Measurements from ENCODE around the gene EPB41L3. TPM values are rescaled to one million over a fixed set of nuclear protein-coding genes. Genes with fewer than 3 reads are reported as not detected.

Gene EPB41L3
- total RNA-seq, 2 donors from 2014 or later = 12.6 to 22.5 TPM

DNA sequence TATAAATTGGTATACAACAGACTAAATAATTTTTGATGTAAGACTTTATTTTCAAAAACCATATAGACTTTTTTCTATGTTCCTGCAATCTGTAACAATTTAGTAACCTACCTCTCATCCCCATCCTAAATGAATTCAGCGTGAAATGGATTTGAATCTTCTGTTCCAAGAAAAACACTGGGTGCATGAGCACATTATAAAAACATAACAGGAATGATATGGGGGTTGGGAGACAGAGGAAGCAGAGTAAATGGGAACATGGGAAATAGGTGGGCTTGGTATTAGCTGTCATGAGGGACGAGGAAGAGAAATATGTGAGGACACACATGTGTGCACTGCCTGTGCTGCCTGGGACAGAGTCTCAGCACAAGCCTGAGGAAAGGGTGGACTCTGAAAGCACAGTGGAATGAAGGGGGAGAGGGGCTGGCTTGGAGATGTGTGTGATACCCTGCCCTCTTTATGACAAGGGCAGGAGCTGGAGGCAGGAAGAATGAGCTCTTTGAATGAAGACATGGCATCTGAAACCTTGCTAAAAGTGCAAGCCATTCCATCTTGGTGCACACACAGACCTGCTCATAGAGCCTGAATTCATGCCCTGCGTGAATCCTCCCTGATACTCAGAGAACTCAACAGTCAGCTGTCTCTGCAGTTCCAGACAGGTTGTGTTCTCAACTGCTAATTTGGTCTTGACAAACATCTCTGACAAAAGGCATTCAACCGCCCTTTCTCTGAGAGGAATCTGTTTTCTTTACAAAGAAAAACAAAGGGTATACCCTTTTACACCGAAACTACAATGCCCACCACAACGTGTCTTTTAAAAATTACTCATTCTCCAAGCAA, 66.6 kb downstream of the EPB41L3 start:
- no peak overlapping the region for H3K27ac ChIP-seq
- H3K4me3 ChIP-seq = no peak overlapping the region
- H3K36me3 ChIP-seq = no peaks in the 10 kb centered on the region
- no peaks in the 10 kb centered on the region for H3K9me3 ChIP-seq
- no peaks in the 10 kb centered on the region for H3K27me3 ChIP-seq
- DNase-seq (ENCODE audit: low spot score) = no peak
- TF ChIP-seq, protein P1, sequence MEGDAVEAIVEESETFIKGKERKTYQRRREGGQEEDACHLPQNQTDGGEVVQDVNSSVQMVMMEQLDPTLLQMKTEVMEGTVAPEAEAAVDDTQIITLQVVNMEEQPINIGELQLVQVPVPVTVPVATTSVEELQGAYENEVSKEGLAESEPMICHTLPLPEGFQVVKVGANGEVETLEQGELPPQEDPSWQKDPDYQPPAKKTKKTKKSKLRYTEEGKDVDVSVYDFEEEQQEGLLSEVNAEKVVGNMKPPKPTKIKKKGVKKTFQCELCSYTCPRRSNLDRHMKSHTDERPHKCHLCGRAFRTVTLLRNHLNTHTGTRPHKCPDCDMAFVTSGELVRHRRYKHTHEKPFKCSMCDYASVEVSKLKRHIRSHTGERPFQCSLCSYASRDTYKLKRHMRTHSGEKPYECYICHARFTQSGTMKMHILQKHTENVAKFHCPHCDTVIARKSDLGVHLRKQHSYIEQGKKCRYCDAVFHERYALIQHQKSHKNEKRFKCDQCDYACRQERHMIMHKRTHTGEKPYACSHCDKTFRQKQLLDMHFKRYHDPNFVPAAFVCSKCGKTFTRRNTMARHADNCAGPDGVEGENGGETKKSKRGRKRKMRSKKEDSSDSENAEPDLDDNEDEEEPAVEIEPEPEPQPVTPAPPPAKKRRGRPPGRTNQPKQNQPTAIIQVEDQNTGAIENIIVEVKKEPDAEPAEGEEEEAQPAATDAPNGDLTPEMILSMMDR (IDR thresholded peaks at IDR 0.05) = no peak
- H3K4me1 ChIP-seq = no peaks in the 10 kb centered on the region

DNA sequence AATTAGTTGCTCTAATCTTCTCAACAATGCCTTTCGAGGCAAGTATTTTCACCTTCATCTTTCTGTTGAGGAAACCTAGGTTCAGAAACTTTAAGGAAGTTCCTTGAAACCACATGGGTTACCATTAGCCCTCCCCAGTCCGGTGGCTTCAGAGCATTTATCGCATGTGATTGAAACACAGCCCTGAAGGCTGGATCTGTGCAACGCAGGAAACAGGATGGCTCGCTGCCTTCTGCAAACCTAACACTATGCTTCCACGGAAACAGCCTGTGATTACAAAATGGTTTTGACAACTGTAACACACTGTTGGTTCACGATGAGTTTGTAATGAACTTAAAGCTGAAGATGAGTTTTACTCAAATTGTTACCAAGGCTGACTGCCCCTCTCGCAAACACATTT, 68.5 kb downstream of the EPB41L3 start:
- TF ChIP-seq, protein P1 (IDR thresholded peaks at IDR 0.05) = no peak
- H3K9me3 ChIP-seq = no peaks in the 10 kb centered on the region
- no peaks in the 10 kb centered on the region for H3K27me3 ChIP-seq
- no peaks in the 10 kb centered on the region for H3K4me1 ChIP-seq
- no peak for DNase-seq (ENCODE audit: low spot score)
- no peak overlapping the region for H3K4me3 ChIP-seq
- H3K27ac ChIP-seq = no peak overlapping the region
- no peaks in the 10 kb centered on the region for H3K36me3 ChIP-seq

DNA sequence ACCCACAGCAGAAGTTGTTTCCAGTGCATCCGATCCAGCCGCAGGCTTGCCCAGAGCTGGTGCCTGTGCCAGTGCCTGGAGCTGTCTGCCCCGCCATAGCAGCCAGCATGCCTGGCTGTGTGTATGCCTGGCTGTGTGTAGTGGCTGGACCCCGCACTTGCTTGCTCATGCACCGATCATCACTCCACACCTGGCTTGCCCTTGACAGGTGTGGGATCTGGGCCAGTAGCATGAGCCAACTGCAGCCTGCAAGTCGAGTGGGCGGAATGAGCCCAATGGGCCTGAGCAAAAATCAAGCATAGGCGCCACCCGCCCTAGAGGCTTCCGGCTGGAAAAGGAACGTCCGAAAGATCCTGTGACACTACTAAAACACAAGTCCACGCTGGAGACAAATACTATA, 74.5 kb downstream of the EPB41L3 start:
- no peaks in the 10 kb centered on the region for H3K36me3 ChIP-seq
- DNase-seq (ENCODE audit: low spot score) = no peak
- no peak overlapping the region for H3K27ac ChIP-seq
- no peak overlapping the region for H3K4me3 ChIP-seq
- H3K27me3 ChIP-seq = no peaks in the 10 kb centered on the region
- TF ChIP-seq, protein P1 (IDR thresholded peaks at IDR 0.05) = no peak
- no peaks in the 10 kb centered on the region for H3K9me3 ChIP-seq
- no peaks in the 10 kb centered on the region for H3K4me1 ChIP-seq

DNA sequence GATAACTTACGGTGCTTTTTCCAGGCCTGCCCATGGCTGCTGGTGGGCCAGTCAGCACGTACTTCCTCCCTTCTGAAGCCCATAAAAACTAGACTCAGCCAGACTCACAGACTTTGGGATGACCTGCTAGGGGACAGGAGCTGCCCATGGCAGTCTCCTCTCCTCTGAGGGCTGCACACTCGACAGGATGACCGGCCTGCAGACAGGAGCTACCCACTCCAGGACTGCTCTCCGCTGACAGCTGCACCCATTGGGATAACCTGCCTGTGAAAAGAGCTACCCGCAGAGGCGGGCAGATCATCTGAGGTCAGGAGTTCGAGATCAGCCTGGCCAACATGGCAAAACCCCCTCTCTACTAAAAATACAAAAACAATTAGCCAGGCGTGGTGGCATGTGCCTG, 75.4 kb downstream of the EPB41L3 start:
- TF ChIP-seq, protein P1 (IDR thresholded peaks at IDR 0.05) = no peak
- DNase-seq (ENCODE audit: low spot score) = no peak
- Histone ChIP-seq H3K4me3 (no peak overlapping the region), H3K4me1 (peaks cover 0 to 4% of the 10 kb centered on the region in 2 donors), H3K27me3 (no peaks in the 10 kb centered on the region), H3K27ac (no peak overlapping the region), H3K9me3 (no peaks in the 10 kb centered on the region), H3K36me3 (no peaks in the 10 kb centered on the region)

DNA sequence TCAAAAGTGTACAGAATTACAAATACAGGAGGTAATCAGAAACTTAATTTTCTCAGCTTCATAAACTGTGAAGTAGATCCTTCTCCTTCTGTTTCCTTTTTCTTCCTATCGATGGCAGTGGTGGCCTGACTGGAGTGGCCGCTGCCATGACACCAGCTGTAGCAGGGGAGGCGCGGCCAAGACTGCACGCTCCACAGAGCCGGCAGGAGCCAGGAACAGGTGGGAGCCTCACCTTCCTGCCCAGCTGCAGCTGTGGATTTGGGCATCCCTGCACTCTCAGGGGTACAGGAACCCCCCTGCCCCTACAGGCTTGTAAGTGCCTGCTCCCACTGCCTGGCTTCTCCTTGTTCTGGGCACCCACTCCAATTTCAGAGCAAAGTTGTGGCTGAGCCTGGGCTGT, 76.1 kb downstream of the EPB41L3 start:
- Histone ChIP-seq H3K36me3 (no peaks in the 10 kb centered on the region), H3K4me3 (no peak overlapping the region), H3K4me1 (peaks cover 0 to 4% of the 10 kb centered on the region in 2 donors), H3K9me3 (no peaks in the 10 kb centered on the region), H3K27me3 (no peaks in the 10 kb centered on the region), H3K27ac (no peak overlapping the region)
- TF ChIP-seq, protein P1 (IDR thresholded peaks at IDR 0.05) = no peak
- DNase-seq (ENCODE audit: low spot score) = no peak

DNA sequence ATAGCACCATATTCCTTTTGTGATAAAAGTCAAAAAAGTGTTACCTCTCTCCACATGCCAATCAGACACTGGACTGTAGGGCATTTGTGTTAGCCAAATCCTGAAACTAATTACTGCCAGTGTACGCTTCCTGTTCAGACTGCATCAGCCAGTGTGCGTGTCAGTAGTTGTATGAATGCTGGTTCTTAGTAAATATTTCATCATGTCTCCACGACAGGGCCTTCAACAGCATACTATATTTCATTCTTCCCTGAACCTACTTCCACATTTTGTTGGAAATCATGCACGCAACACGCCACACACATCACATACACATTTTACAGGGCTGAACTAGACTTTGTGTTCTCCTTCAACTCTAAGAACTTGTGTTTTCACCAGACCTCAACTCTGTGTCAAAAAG, 77.5 kb downstream of the EPB41L3 start:
- no peak for DNase-seq (ENCODE audit: low spot score)
- H3K4me3 ChIP-seq = no peak overlapping the region
- TF ChIP-seq, protein P1 (IDR thresholded peaks at IDR 0.05) = no peak
- peaks cover 0 to 4% of the 10 kb centered on the region in 2 donors for H3K4me1 ChIP-seq
- H3K9me3 ChIP-seq = no peaks in the 10 kb centered on the region
- no peaks in the 10 kb centered on the region for H3K36me3 ChIP-seq
- no peak overlapping the region for H3K27ac ChIP-seq
- no peaks in the 10 kb centered on the region for H3K27me3 ChIP-seq
